HG02642 (cell line): ENCODE measurements around the gene FBXO7.

Experiments
- ATAC-seq: cut with Tn5 transposase; IDR thresholded peaks from one replicate; pipeline ENCODE4 v1.9.1; 2021; ENCODE audit warnings: mild to moderate bottlenecking; ENCODE audit not compliant: unreplicated experiment, poor library complexity

The FBXO7 gene

DNA sequence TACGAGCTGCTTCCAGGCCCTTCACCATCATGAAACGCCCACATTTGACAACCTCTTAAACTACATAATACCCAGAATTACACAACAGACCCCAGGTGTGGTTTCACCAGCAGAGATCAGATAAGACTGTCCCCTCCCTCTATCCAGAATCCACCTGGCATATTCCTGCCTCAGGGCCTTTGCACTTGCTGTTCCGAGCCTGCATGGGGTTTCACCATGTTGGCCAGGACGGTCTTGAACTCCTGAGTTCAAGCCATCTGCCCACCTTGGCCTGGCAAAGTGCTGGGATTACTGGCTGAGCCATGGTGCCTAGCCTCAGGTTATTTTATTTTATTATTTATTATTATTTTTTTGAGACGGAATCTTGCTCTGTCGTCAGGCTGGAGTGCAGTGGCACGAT, 73.4 kb downstream of the FBXO7 start:
- no peak for ATAC-seq
